Karpas-422 (cell line): ENCODE data around the gene WNT5B. TPM values are rescaled to one million over a fixed set of nuclear protein-coding genes. Genes with fewer than 3 reads are reported as not detected.
"Not testable (repeated sequence)": the region's sequence is repeated elsewhere in the genome, so short reads cannot be mapped to it uniquely, and the experiment has no call there.

Experiments used
- DNase-seq: peaks from one replicate; pipeline ENCODE4 v3.0.0-alpha.2; 2015
- H2AFZ ChIP-seq: fragments of 200-600 bp; sonication (generic); 2 replicates; pipeline ENCODE4 v1.6.1; 2014; ENCODE audit warnings: antibody characterized with exemption, low read length, mixed read lengths
- H3K27ac ChIP-seq: fragments of 200-600 bp; sonication (generic); 2 replicates; pipeline ENCODE4 v1.5.1; 2014; ENCODE audit warnings: mild to moderate bottlenecking, low read length, moderate library complexity
- H3K27me3 ChIP-seq: fragments of 200-600 bp; sonication (generic); 2 replicates; pipeline ENCODE4 v1.6.1; 2014; ENCODE audit warnings: low read length, mixed read lengths
- H3K36me3 ChIP-seq: fragments of 200-600 bp; sonication (generic); 2 replicates; pipeline ENCODE4 v1.6.1; 2014; ENCODE audit warnings: low read length, mixed read lengths; ENCODE audit not compliant: insufficient read depth
- H3K4me1 ChIP-seq: fragments of 200-600 bp; sonication (generic); 2 replicates; pipeline ENCODE4 v1.6.1; 2014; ENCODE audit warnings: mild to moderate bottlenecking, low read length, mixed read lengths
- H3K4me2 ChIP-seq: fragments of 200-600 bp; sonication (generic); 2 replicates; pipeline ENCODE4 v1.6.1; 2014; ENCODE audit warnings: low read length, low read depth, mild to moderate bottlenecking; ENCODE audit not compliant: poor library complexity, severe bottlenecking
- H3K4me3 ChIP-seq: fragments of 200-600 bp; sonication (generic); 2 replicates; pipeline ENCODE4 v1.5.1; 2014; ENCODE audit warnings: mild to moderate bottlenecking, antibody characterized with exemption, low read length, mixed read lengths
- H3K79me2 ChIP-seq: fragments of 200-600 bp; sonication (generic); 2 replicates; pipeline ENCODE4 v1.6.1; 2014; ENCODE audit warnings: mild to moderate bottlenecking, low read length, mixed read lengths
- H3K9ac ChIP-seq: fragments of 200-600 bp; sonication (generic); 2 replicates; pipeline ENCODE4 v1.6.0; 2014; ENCODE audit warnings: low read length
- H3K9me2 ChIP-seq: fragments of 200-600 bp; sonication (generic), shearing (Covaris generic); replicated peaks from 2 replicates; pipeline ENCODE4 v1.6.0; 2014; ENCODE audit warnings: mild to moderate bottlenecking, low read length, moderate library complexity; ENCODE audit not compliant: insufficient read depth
- H3K9me3 ChIP-seq: fragments of 300-700, 200-600 bp; sonication (generic); 2 replicates; pipeline ENCODE4 v1.6.1; 2014; ENCODE audit warnings: low read length, mixed read lengths
- H4K20me1 ChIP-seq: fragments of 200-600 bp; sonication (generic); 2 replicates; pipeline ENCODE4 v1.6.1; 2014; ENCODE audit warnings: mild to moderate bottlenecking, antibody characterized with exemption, low read length, low read depth; ENCODE audit not compliant: insufficient read depth
- total RNA-seq: library from RNA; depleted of rRNA; stranded (reverse); fragments of >200 nt; shearing (Covaris generic); gene quantifications from 2 replicates; pipeline ENCODE4 v1.2.3, GENCODE V29; 2014; ENCODE audit warnings: low replicate concordance

Gene WNT5B
- total RNA-seq, 1 experiment from 2014 or later = not detected

DNA sequence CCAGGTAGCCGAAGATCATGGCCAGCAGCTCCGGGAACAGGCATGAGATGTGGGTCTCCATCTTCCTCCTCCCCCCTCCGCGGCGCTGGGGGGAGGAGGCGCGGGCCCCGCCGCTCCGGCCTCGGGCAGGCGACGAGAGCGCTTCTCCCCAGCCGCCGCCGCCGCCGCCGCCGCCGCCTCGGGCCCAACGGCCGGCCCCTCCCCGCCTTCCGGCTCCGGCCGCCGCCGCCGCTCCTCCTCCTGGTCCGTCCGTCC lies 35.1 kb upstream of the WNT5B start:
- Histone ChIP-seq H3K4me2 (peak overlapping the region; percentile 96), H3K79me2 (peaks cover 34% of the 10 kb centered on the region), H3K4me1 (peaks cover 46% of the 10 kb centered on the region), H3K4me3 (peak overlapping the region; percentile 90), H3K36me3 (peaks cover 8% of the 10 kb centered on the region), H3K9me2 (no peaks in the 10 kb centered on the region), H2AFZ (0 out of 2 replicates have a peak overlapping the region, but pooled peaks have one; percentile 27), H3K9ac (peak overlapping the region; percentile 83), H3K9me3 (no peaks in the 10 kb centered on the region), H4K20me1 (peaks cover 40% of the 10 kb centered on the region), H3K27ac (peak overlapping the region; percentile 47; the same call in 1 of the 2 replicates), H3K27me3 (no peaks in the 10 kb centered on the region)
- DNase-seq = peak; percentile 87

DNA sequence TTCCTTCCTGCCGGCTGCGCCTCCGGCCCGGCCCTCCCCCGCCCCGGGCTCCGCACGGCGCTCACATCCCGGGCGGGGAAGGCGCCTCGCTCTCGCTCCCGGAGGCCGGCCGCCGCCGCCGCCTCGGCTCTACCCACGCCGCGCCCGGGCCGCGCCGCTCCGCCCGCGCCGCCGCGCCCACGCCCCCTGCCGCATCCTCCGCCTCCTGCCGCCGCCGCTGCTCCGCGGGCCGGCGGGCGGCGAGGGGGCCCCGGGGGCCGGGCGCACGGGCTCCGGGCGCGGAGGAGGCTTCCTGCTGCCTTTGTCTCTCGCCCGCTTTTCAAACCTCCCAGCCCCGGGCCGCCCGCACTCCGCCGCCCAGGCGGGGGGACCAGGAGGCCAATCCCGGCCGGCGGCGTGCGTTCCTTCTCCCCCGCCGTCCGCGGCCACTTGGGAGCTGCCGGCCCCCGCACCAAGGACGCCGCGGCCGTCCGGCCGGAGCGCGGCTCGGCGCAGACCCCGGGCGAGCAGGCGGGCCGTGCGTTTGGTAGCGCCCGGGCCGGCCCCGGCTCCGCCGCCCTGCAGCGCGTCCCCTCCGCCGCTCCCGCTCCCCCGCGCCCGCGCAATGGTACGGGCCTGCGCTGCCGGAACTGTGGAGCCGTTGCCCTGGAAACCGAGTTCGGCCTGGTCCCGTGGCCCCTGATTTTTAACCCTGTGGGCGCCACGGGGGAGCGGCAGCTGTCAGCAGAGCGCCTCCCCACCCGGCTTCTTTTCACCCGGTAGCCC lies 34.6 kb upstream of the WNT5B start, which contains the start of gene FBXL14:
Gene FBXL14, minus strand, starts transcription at position 321 of the 765 bp plus-strand sequence. CDS start 515 bp downstream, outside the sequence.
- peak; percentile 97 for DNase-seq
- peak within 1 kb of the TSS; percentile 90 for H3K4me3 ChIP-seq
- H3K4me1 ChIP-seq = peaks cover 46% of the 10 kb centered on the region
- peak within 1 kb of the TSS; percentile 55 for H3K27ac ChIP-seq
- no peaks in the 10 kb centered on the region for H3K27me3 ChIP-seq
- peaks cover 8% of the 10 kb centered on the region for H3K36me3 ChIP-seq
- peak within 1 kb of the TSS; percentile 96 for H3K4me2 ChIP-seq
- H4K20me1 ChIP-seq = peaks cover 39% of the 10 kb centered on the region
- H3K79me2 ChIP-seq = peaks cover 34% of the 10 kb centered on the region
- H3K9me3 ChIP-seq = no peaks in the 10 kb centered on the region
- H3K9ac ChIP-seq = peak within 1 kb of the TSS; percentile 83
- H3K9me2 ChIP-seq = no peaks in the 10 kb centered on the region
- H2AFZ ChIP-seq = peak within 1 kb of the TSS; percentile 87

DNA sequence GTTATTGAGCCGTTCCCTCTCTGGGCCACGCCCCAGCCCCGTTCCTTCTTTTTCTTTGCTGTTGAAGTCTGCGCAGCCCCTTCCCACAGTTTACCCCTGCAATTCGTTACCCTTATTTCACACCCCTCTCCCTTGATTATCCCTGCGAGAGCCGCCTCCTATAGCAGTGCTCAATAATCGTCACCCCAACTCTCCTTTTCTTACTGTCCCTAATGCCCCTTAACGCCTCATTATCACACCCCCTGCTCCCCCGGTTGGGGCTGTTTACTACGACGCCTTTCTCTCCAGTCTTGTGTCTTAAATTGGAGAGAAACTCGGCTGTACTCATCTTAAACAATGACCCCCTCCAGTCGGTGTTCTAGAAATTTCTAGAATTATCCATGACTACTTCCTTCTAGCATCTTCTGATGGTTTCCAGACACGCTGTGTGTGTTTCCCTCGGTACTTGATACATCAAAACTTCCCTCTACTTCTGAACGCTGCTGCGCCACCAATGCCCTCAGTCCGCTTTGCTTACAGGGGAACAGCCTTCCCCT lies 33.9 kb upstream of the WNT5B start:
- Histone ChIP-seq H2AFZ (peak overlapping the region; percentile 87), H3K27me3 (no peaks in the 10 kb centered on the region), H3K4me3 (peak overlapping the region; percentile 74), H3K4me1 (peaks cover 46% of the 10 kb centered on the region), H3K4me2 (peak overlapping the region; percentile 86), H4K20me1 (peaks cover 33% of the 10 kb centered on the region), H3K79me2 (peaks cover 34% of the 10 kb centered on the region), H3K9me2 (no peaks in the 10 kb centered on the region), H3K36me3 (peaks cover 8% of the 10 kb centered on the region), H3K9me3 (no peaks in the 10 kb centered on the region), H3K27ac (no peak overlapping the region; the same call in 1 of the 2 replicates), H3K9ac (peak overlapping the region; percentile 77)
- peak; percentile 54 for DNase-seq

DNA sequence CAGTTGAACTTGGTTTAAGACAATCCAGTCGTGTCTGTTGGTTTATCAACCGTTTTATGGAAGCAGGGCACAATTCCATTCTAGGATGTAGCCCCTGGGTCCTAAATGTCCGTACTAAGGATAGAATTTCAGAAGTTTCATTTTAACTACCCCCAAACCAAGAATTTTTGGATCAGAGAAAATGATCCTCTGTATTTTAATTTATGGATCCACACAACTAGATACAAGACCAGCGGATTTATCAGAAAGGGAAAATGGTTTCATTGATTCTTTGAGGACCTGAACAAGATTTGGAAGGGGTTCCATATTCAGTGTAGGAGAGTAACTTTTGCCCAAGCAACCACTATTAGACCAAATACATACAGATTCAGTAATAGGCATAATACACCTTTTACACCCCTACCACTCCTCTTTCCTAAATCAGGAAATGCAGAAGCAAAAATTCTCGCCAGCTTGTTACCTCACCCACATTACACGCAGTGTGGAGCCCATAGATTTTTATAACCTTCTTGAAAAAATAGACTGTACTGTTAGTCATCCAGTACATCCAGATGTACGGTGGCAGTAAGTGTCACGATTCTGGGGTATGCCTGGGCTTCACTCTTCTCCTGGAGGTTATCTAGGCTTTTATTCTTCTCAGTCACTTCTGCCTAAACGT lies 33.2 kb upstream of the WNT5B start:
- Histone ChIP-seq H3K27me3 (no peaks in the 10 kb centered on the region), H2AFZ (peak overlapping the region; percentile 87), H3K4me3 (peak overlapping the region; percentile 74; the same call in 1 of the 2 replicates), H3K9me2 (no peaks in the 10 kb centered on the region), H4K20me1 (peaks cover 26% of the 10 kb centered on the region), H3K36me3 (peaks cover 6% of the 10 kb centered on the region), H3K79me2 (peaks cover 27% of the 10 kb centered on the region), H3K27ac (no peak overlapping the region), H3K9ac (no peak overlapping the region), H3K9me3 (no peaks in the 10 kb centered on the region), H3K4me1 (peaks cover 40% of the 10 kb centered on the region), H3K4me2 (peak overlapping the region; percentile 86)
- no peak for DNase-seq

DNA sequence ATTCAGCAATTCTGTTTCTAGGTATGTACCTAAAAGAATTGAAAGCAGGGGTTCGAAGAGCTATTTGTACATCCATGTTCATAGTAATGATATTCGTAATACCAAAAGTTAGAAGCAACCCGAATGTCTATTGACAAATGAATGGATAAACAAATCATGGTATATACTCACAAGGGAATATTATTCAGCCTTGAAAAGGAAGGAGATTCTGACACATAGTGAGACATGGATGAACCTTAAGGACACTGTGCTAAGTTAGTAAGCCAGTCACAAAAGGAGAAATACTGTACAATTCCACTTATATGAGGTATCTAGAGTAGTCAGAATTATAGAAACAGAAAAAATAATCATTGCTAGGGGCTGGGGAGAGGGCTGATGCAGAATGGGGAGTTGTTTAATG lies 30.3 kb upstream of the WNT5B start:
- DNase-seq = no peak
- Histone ChIP-seq H3K9ac (no peak overlapping the region), H3K4me2 (no peak overlapping the region), H3K36me3 (no peaks in the 10 kb centered on the region), H3K27ac (no peak overlapping the region), H4K20me1 (peaks cover under 1% of the 10 kb centered on the region; the same call in 1 of the 2 replicates), H3K9me2 (no peaks in the 10 kb centered on the region), H3K4me1 (peaks cover 26% of the 10 kb centered on the region), H3K27me3 (no peaks in the 10 kb centered on the region), H3K9me3 (no peaks in the 10 kb centered on the region), H3K79me2 (peaks cover under 1% of the 10 kb centered on the region; the same call in 1 of the 2 replicates), H2AFZ (no peak overlapping the region), H3K4me3 (no peak overlapping the region)

GRCh38 chr12:1602706-1603105 lies 26.3 kb upstream of the WNT5B start:
- not testable (repeated sequence) for H3K9me3 ChIP-seq, H3K9ac ChIP-seq, H4K20me1 ChIP-seq, H2AFZ ChIP-seq, H3K27ac ChIP-seq, DNase-seq, H3K4me2 ChIP-seq, H3K9me2 ChIP-seq, H3K79me2 ChIP-seq, H3K36me3 ChIP-seq, H3K27me3 ChIP-seq, H3K4me3 ChIP-seq
- peaks cover 29% of the 10 kb centered on the region for H3K4me1 ChIP-seq

DNA sequence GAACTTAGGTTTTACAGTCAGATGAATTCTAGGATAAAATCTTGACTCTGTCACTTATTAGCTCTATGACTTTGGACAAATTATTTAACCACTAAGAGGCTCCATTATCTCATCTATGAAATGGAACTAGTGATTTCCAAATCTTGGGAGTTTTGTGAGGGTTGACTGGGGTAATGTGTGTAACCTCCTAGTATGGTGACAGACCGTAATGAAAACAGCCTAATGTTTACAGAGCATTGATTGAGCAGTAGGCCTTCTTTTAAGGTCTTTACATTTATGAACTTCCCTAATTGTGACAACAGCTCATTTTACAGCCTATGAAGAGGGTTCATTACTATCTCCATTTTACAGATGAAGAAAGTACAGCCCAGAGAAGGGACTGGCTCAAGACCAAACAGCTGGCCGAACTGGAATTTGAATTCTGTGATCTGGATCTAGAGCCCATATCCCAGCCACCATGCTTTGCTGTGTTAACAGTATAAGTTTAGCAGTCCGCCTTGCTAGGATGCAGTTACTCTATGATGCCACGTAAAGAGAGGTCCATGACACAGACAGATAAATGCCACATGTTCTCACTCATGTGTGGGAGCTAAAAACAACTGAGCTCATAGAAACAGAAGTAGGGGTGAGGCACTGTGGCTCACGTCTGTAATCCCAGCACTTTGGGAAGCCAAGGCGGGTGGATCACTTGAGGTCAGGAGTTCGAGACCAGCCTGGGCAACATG lies 25.6 kb upstream of the WNT5B start:
- Histone ChIP-seq H3K9me2 (no peaks in the 10 kb centered on the region), H4K20me1 (no peaks in the 10 kb centered on the region), H3K79me2 (no peaks in the 10 kb centered on the region), H3K36me3 (no peaks in the 10 kb centered on the region), H3K9ac (no peak overlapping the region), H3K9me3 (no peaks in the 10 kb centered on the region), H3K27ac (no peak overlapping the region), H3K27me3 (no peaks in the 10 kb centered on the region), H3K4me3 (no peak overlapping the region), H3K4me2 (no peak overlapping the region), H2AFZ (no peak overlapping the region), H3K4me1 (peaks cover 35% of the 10 kb centered on the region)
- no peak for DNase-seq

DNA sequence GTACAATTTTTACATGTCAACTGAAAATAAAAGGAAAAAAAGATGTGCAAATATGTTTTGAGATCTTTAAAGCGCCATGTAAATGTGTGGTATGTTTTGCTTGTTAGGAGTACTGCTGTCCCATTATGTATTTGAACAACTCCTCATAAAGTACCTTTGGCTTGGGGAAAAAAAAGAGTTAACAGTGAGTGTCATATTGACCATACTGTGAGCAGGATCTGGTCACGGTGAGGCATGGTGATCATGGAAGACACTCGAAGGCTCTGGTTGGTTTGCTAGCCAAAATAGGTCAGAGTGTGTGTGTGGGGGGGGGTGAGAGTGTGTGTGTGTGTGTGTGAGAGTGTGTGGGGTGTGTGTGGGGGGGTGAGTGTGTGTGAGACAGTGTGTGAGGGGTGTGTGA lies 24.6 kb upstream of the WNT5B start:
- no peaks in the 10 kb centered on the region for H3K36me3 ChIP-seq
- no peaks in the 10 kb centered on the region for H3K27me3 ChIP-seq
- H4K20me1 ChIP-seq = no peaks in the 10 kb centered on the region
- no peak for DNase-seq
- H3K9me3 ChIP-seq = no peaks in the 10 kb centered on the region
- no peak overlapping the region for H2AFZ ChIP-seq
- no peaks in the 10 kb centered on the region for H3K9me2 ChIP-seq
- no peak overlapping the region for H3K9ac ChIP-seq
- no peaks in the 10 kb centered on the region for H3K79me2 ChIP-seq
- no peak overlapping the region for H3K27ac ChIP-seq
- no peak overlapping the region for H3K4me3 ChIP-seq
- H3K4me2 ChIP-seq = no peak overlapping the region
- H3K4me1 ChIP-seq = peaks cover 42% of the 10 kb centered on the region
